SHP77 (cell line): ENCODE data around the gene HDX.
A peak's percentile ranks its signal among the peaks of the same experiment; 100 is the strongest.
"Not testable (repeated sequence)": the region's sequence is repeated elsewhere in the genome, so short reads cannot be mapped to it uniquely, and the experiment has no call there.

Source experiments
- DNase-seq, 2 experiments: peaks; one replicate each; lab custom pipeline; 2025; lab: John Stamatoyannopoulos, UW

Gene HDX

DNA sequence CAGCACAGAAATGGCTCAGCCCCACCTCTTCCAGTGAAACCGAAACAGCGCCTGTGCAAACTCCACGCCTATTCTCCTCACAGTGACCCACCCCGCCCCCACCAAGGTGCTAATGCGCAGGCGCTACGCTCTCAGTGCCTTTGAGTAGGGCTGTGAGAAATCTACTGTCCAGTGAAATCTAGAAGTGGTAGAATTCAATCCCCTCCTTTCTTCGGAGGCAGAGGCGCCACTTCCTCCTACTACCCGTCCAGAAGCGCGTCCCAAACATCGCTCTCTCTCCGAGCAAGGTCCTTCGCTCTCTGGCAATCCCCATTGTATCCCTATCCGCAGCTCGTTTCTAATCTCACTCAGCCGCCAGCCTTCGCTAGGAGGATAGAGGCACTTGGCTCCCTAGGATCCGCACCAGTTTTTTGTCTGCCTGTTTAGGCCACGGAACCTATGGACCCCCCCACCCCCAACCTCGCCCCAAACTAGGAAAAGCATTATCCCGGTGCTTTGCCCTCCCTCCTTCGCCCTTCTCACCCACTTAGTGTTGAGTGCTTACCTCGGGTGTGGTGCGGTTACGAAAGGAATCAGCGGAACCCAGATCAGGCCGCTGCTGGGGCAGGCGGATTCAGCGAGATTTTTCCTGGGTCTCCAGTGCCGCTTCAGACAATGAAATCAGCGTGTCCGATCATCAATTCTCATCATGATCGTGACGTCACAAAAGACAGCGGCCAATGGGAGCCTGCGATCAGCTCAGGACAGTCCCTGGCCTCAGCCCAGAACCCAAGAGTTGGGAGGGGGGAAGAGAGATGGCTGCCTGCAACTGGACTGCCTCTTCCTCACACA lies at the start of gene HDX:
HDX (minus strand) TSS at position 656 of the 831 bp plus-strand sequence. CDS start 27,056 bp downstream, outside the sequence.
- DNase-seq = peak; percentile 59 to 74

- not testable (repeated sequence) for DNase-seq
Measured at GRCh38 chrX:84541315-84541714, 39.1 kb upstream of the HDX start.

DNA sequence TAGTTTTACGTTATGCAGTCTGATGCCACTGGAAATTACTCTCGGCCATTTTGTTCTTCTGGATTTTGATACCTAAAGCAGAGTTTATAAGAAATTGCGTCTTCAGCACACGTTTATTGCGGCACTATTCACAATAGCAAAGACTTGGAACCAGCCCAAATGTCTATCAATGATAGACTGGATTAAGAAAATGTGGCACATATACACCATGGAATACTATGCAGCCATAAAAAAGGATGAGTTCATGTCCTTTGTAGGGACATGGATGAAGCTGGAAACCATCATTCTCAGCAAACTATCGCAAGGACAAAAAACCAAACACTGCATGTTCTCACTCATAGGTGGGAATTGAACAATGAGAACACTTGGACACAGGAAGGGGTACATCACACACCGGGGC lies 35.4 kb upstream of the HDX start:
- not testable (repeated sequence) for DNase-seq

DNA sequence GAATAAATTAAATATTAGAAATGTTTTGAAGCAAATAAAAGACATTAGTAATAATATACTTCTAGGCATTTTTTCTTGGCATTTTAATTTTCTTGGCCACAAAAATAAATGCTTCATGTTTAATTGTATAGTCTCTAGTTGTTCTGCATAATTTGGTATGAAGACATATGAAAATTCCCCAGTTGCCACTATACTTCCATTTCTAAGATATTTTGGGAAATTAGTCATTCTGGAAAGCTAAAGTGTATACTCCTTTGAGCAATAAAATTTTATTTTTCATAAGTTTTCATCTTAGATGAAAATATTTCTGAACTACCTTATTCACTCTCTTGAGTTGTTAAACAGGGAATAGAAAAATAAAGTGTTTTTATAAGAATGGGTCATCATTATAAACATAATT lies 13.8 kb downstream of the HDX start:
- no peak for DNase-seq

- DNase-seq = no peak
Measured at GRCh38 chrX:84487365-84488353, 14.6 kb downstream of the HDX start.

- no peak for DNase-seq
Measured at GRCh38 chrX:84479086-84479485, 23.2 kb downstream of the HDX start.

- no peak for DNase-seq
Measured at GRCh38 chrX:84477114-84477513, 25.1 kb downstream of the HDX start.

DNA sequence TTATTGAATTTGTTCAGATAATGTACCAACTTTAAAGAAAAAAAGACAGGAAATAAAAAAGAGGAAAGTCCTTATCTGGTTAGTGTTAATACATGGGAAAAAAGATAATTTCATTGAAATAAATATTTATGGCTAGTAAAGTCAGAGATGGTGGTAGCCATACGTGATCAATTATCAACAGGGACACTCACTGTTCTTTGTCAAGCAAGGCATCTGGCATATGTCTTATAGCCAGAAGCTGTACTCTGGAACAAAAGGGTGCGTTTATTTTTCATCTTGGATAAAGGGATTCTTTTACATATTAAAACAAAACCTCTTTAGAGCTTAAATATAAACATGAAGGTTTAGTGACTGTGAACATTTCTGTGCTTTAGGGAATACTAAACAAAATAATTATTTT lies 26.7 kb downstream of the HDX start:
- no peak for DNase-seq

GRCh38 chrX:84475101-84475500 lies 27.2 kb downstream of the HDX start:
- DNase-seq = no peak

- DNase-seq = peak; percentile 0 to 41
Measured at GRCh38 chrX:84469226-84469625, 33.0 kb downstream of the HDX start.

GRCh38 chrX:84467898-84468297 lies 34.4 kb downstream of the HDX start:
- no peak for DNase-seq

DNA sequence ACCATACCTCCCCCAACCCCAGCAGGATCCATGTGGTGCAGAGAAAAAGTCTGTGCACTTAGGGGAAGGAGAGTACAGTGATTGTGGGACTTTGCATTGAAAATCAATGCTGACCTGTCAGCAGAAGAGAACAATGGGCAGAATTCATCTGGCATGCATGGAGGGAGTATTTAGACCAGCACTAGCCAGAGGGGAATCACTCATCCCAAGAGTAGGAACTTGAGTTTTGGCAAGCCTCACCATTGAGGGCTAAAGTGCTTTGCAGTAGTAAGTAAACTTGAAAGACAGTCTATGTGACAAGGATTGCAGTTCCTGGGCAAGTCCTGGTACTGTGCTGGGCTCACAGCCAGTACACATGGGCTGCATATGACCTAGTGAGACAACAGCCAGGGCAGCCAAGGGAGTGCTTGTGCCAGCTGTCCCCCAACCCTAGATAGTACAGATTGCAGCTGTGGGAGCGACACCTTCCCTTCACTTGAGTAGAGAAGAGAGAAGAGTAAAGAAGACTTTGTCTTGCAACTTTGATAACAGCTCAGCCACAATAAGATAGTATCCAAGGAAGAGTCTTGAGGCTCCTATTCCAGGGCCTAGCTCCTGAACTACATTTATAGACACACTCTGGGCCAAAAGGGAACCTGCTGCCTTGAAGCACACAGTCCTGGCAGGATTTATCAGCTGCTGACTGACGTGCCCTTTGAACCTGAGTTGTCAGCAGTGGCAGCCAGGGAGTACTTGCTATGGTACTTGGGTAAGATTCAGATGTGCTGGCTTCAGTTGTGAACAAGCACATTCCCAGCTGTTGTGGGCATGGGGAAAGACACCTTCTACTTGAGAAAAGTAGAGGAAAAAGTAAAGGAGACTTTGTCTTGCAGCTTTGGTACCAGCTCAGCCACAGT lies 48.7 kb downstream of the HDX start:
- DNase-seq = no peak

- DNase-seq = no peak
Measured at GRCh38 chrX:84441143-84441542, 61.1 kb downstream of the HDX start.

DNA sequence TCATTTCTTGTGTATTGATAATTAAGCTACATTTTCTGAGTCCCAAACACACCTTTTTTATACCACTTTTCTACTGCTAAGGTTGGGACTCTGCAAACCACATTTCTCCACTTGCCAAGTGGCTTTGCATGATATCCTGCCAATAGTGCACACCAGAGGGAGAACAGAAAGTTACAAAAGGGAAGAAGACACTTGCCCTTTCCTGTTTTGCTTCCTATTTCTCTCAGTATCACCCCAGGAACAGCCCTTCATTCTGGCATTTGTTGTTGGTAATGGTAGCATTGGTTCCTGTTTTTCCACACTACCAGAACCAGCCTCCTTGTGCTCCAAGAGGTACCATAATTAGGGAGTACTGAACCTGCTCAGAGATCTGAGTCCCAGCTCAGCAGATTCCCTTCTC lies 87.1 kb downstream of the HDX start:
- DNase-seq = no peak

DNA sequence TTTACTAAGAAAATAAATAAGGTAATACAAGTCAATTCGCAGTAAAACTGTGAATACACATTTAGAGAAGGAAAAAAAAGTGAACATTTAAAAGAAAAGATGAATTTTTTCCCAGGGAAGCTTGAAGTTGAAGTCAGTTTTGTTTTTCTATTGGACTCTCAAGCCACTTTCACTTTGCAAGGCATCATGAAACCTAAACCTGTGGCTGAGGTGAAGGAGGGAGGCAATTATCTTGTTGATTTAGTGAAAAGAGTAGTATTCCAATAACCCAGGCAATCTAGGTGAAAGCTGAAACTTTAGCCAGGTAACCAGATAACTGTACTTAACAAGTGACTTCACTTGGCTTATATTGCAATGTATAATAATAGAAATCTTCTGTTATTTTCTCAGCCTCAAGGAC lies 138.6 kb downstream of the HDX start:
- DNase-seq = no peak

DNA sequence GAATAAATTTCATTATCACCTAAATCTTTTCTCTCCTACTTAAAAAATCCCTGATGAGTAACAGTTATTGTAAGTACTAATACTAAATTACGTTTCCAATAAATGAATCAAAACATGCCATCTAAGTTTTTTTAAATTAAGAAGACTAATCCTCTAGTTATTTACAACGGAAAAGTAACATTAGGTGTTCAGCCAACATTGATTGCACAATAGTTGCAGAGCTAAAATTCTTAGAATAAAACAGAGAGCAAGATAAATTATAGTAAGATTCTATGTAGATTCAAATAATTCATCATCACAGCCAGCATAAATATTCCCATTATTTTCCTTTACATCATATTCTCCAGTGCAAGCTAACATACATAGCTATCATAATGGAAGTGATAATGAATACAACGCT lies 139.2 kb downstream of the HDX start:
- DNase-seq = no peak

GRCh38 chrX:84362184-84362838 lies 139.9 kb downstream of the HDX start:
- DNase-seq = no peak

DNA sequence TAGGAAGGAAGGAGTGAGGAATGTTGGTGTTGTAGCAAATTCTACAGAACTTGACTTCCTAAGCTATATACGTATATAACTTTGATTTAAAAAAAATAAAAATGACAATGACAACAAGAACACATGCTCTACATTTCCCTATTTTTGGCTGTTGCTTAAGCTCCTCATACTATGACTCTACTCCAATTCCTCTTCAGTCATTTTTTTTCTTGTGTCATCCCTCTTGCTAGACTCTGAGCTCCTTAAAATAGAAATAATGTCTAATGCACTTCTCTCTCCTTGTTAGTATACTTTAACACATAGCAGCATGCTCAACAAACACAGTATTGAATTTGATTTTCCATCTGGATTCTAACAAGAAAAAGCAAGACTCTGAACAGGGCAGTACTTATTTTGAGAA lies 144.0 kb downstream of the HDX start:
- no peak for DNase-seq

- no peak for DNase-seq
Measured at GRCh38 chrX:84357296-84357695, 145.0 kb downstream of the HDX start.

DNA sequence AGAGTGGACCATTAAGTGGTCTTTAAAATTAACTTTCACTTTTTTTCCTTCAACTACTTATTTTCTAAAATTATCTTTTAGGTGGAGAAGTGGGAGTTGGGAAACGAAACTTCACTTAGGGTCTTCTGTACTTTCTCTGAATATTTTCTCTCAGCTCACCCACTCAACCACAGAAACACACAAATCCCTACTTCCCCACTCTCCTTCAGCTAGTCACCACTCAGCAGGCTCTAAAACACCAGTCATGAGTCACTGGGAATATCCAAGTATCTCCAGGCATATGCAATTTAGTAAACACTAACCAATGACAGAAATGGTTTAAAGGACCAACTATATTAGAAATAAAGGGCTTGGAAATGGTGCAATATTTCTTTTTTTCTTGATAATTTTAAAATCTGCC lies 161.3 kb downstream of the HDX start:
- no peak for DNase-seq
